ENCODE measurements around the gene ZNF710. TPM values are rescaled to one million over a fixed set of nuclear protein-coding genes. Genes with fewer than 3 reads are reported as not detected.

The ZNF710 gene
- total and polyA plus RNA-seq, 2 experiments from 2014 or later: 15.9 to 18.2 TPM

- no peak for TF ChIP-seq POLR2AphosphoS5 (IDR thresholded peaks at IDR 0.05; ENCODE audit: low read depth)
- TF ChIP-seq, protein P1, sequence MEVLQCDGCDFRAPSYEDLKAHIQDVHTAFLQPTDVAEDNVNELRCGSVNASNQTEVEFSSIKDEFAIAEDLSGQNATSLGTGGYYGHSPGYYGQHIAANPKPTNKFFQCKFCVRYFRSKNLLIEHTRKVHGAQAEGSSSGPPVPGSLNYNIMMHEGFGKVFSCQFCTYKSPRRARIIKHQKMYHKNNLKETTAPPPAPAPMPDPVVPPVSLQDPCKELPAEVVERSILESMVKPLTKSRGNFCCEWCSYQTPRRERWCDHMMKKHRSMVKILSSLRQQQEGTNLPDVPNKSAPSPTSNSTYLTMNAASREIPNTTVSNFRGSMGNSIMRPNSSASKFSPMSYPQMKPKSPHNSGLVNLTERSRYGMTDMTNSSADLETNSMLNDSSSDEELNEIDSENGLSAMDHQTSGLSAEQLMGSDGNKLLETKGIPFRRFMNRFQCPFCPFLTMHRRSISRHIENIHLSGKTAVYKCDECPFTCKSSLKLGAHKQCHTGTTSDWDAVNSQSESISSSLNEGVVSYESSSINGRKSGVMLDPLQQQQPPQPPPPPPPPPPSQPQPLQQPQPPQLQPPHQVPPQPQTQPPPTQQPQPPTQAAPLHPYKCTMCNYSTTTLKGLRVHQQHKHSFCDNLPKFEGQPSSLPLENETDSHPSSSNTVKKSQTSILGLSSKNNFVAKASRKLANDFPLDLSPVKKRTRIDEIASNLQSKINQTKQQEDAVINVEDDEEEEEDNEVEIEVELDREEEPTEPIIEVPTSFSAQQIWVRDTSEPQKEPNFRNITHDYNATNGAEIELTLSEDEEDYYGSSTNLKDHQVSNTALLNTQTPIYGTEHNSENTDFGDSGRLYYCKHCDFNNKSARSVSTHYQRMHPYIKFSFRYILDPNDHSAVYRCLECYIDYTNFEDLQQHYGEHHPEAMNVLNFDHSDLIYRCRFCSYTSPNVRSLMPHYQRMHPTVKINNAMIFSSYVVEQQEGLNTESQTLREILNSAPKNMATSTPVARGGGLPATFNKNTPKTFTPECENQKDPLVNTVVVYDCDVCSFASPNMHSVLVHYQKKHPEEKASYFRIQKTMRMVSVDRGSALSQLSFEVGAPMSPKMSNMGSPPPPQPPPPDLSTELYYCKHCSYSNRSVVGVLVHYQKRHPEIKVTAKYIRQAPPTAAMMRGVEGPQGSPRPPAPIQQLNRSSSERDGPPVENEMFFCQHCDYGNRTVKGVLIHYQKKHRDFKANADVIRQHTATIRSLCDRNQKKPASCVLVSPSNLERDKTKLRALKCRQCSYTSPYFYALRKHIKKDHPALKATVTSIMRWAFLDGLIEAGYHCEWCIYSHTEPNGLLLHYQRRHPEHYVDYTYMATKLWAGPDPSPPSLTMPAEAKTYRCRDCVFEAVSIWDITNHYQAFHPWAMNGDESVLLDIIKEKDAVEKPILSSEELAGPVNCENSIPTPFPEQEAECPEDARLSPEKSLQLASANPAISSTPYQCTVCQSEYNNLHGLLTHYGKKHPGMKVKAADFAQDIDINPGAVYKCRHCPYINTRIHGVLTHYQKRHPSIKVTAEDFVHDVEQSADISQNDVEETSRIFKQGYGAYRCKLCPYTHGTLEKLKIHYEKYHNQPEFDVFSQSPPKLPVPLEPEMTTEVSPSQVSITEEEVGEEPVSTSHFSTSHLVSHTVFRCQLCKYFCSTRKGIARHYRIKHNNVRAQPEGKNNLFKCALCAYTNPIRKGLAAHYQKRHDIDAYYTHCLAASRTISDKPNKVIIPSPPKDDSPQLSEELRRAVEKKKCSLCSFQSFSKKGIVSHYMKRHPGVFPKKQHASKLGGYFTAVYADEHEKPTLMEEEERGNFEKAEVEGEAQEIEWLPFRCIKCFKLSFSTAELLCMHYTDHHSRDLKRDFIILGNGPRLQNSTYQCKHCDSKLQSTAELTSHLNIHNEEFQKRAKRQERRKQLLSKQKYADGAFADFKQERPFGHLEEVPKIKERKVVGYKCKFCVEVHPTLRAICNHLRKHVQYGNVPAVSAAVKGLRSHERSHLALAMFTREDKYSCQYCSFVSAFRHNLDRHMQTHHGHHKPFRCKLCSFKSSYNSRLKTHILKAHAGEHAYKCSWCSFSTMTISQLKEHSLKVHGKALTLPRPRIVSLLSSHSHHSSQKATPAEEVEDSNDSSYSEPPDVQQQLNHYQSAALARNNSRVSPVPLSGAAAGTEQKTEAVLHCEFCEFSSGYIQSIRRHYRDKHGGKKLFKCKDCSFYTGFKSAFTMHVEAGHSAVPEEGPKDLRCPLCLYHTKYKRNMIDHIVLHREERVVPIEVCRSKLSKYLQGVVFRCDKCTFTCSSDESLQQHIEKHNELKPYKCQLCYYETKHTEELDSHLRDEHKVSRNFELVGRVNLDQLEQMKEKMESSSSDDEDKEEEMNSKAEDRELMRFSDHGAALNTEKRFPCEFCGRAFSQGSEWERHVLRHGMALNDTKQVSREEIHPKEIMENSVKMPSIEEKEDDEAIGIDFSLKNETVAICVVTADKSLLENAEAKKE (CRISPR knock-in tag; IDR thresholded peaks at IDR 0.05): no peak
- no peak for TF ChIP-seq CREB1 (CRISPR knock-in tag; IDR thresholded peaks at IDR 0.05; ENCODE audit: low read depth)
- TF ChIP-seq ETS1 (IDR thresholded peaks at IDR 0.05): no peak
- no peak for TF ChIP-seq NANOG (IDR thresholded peaks at IDR 0.05; ENCODE audit: borderline replicate concordance)
- no peak for TF ChIP-seq ZNF114 (CRISPR knock-in tag; IDR thresholded peaks at IDR 0.05)
- TF ChIP-seq EZH2phosphoT487 (IDR thresholded peaks at IDR 0.05; ENCODE audit: unreplicated experiment): no peak
- no peak for TF ChIP-seq STAT1 (IDR thresholded peaks at IDR 0.05; ENCODE audit: unreplicated experiment)
- no peak for TF ChIP-seq ZNF331 (CRISPR knock-in tag; IDR thresholded peaks at IDR 0.05; ENCODE audit: low read depth)
- TF ChIP-seq EZH2 (IDR thresholded peaks at IDR 0.05; ENCODE audit: low read depth, unreplicated experiment): no peak
- no peak for TF ChIP-seq CTCF (conservative IDR thresholded peaks at IDR 0.05; ENCODE audit: low read depth in 2 of 2)
- TF ChIP-seq JUNB (IDR thresholded peaks at IDR 0.05; ENCODE audit: unreplicated experiment): no peak
- TF ChIP-seq, protein P2, sequence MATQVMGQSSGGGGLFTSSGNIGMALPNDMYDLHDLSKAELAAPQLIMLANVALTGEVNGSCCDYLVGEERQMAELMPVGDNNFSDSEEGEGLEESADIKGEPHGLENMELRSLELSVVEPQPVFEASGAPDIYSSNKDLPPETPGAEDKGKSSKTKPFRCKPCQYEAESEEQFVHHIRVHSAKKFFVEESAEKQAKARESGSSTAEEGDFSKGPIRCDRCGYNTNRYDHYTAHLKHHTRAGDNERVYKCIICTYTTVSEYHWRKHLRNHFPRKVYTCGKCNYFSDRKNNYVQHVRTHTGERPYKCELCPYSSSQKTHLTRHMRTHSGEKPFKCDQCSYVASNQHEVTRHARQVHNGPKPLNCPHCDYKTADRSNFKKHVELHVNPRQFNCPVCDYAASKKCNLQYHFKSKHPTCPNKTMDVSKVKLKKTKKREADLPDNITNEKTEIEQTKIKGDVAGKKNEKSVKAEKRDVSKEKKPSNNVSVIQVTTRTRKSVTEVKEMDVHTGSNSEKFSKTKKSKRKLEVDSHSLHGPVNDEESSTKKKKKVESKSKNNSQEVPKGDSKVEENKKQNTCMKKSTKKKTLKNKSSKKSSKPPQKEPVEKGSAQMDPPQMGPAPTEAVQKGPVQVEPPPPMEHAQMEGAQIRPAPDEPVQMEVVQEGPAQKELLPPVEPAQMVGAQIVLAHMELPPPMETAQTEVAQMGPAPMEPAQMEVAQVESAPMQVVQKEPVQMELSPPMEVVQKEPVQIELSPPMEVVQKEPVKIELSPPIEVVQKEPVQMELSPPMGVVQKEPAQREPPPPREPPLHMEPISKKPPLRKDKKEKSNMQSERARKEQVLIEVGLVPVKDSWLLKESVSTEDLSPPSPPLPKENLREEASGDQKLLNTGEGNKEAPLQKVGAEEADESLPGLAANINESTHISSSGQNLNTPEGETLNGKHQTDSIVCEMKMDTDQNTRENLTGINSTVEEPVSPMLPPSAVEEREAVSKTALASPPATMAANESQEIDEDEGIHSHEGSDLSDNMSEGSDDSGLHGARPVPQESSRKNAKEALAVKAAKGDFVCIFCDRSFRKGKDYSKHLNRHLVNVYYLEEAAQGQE (IDR thresholded peaks at IDR 0.05; ENCODE audit: unreplicated experiment): no peak
- H3K27ac Mint-ChIP-seq: no peak overlapping the region
These were observed 82.3 kb downstream of the ZNF710 start for GRCh38 chr15:90083419-90083818.

More at GRCh38 chr15:90083419-90083818, 82.3 kb downstream of the ZNF710 start:
- no peaks in the 10 kb centered on the region for H3K27me3 ChIP-seq (ENCODE audit: insufficient read depth)
- Mint-ChIP-seq H3K27me3 (ENCODE audit: insufficient read depth, low read depth, poor library complexity) (peaks cover 12% of the 10 kb centered on the region), H3K9me3 (no peaks in the 10 kb centered on the region), H3K36me3 (ENCODE audit: low read depth) (peaks cover 27% of the 10 kb centered on the region), H3K4me1 (peaks cover 2% of the 10 kb centered on the region; the same call in 2 of the 3 replicates), H3K4me3 (no peak overlapping the region)
- no peak overlapping the region for H3K4me2 ChIP-seq
- H3K27ac ChIP-seq (ENCODE audit: low read depth): no peak overlapping the region
- H3K4me1 ChIP-seq (ENCODE audit: insufficient read depth): no peaks in the 10 kb centered on the region
- DNase-seq (ENCODE audit: low spot score) (no peak), ATAC-seq (no peak)
- H3K9me2 ChIP-seq (ENCODE audit: insufficient read depth): no peaks in the 10 kb centered on the region; the same call in 1 of the 2 replicates
- H3F3A ChIP-seq (replicated peaks; ENCODE audit: low read depth): no peaks in the 10 kb centered on the region; the same call in 1 of the 2 replicates
- no peaks in the 10 kb centered on the region for H3K36me3 ChIP-seq (ENCODE audit: insufficient read depth)
- no peak overlapping the region for H2AFZ ChIP-seq
- H3K79me2 ChIP-seq (replicated peaks; ENCODE audit: insufficient read depth): no peaks in the 10 kb centered on the region
- peaks cover 5% of the 10 kb centered on the region; the same call in 1 of the 2 replicates for H4K20me1 ChIP-seq (replicated peaks; ENCODE audit: insufficient read depth)
- no peak overlapping the region for H3K4me3 ChIP-seq
